ENCODE results near the gene PRKCH. TPM values are rescaled to one million over a fixed set of nuclear protein-coding genes. Genes with fewer than 3 reads are reported as not detected.

The PRKCH gene
- total RNA-seq, 1 experiment from 2014 or later, result 5.2 TPM

GRCh38 chr14:61542848-61543790 is 221.7 kb downstream of the PRKCH start:
- no peak overlapping the region for H4K8ac ChIP-seq (replicated peaks; ENCODE audit: insufficient read length, low read depth, low read length)
- H3K27ac ChIP-seq (ENCODE audit: insufficient read length, low read depth, low read length), result no peak overlapping the region
- no peak overlapping the region for H3K4me3 Mint-ChIP-seq
- H2AFZ ChIP-seq (ENCODE audit: low read length), result no peak overlapping the region
- no peak overlapping the region for H3K4ac ChIP-seq (ENCODE audit: low read depth, low read length)
- H2AK5ac ChIP-seq (ENCODE audit: insufficient read length, low read length), result no peak overlapping the region
- H3K27me3 ChIP-seq (ENCODE audit: insufficient read depth, low read length), result no peaks in the 10 kb centered on the region
- no peak overlapping the region for H3K18ac ChIP-seq (ENCODE audit: insufficient read length, low read depth, low read length)
- 0 out of 7 replicates have a peak overlapping the region, but pooled peaks of 1 of the 3 experiments have one; percentile 40 for H3K27ac Mint-ChIP-seq
- no peak overlapping the region for H2BK120ac ChIP-seq (ENCODE audit: low read depth, low read length, poor library complexity, severe bottlenecking)
- no peaks in the 10 kb centered on the region for H3K79me2 ChIP-seq (ENCODE audit: insufficient read depth, low read length)
- H2BK5ac ChIP-seq (ENCODE audit: insufficient read length, low read length), result no peak overlapping the region
- H2BK12ac ChIP-seq (ENCODE audit: insufficient read length, low read depth, low read length), result no peak overlapping the region
- H3K23ac ChIP-seq (ENCODE audit: insufficient read length, low read depth, low read length), result no peak overlapping the region
- no peak overlapping the region for H2BK20ac ChIP-seq (ENCODE audit: low read depth, low read length, poor library complexity, severe bottlenecking)
- no peak overlapping the region for H3K4me2 ChIP-seq (ENCODE audit: insufficient read depth, insufficient read length, low read length)
- H3K14ac ChIP-seq (ENCODE audit: insufficient read depth, low read length), result no peak overlapping the region
- H3K56ac ChIP-seq (ENCODE audit: insufficient read length, low read depth, low read length), result no peak overlapping the region
- H3K4me1 Mint-ChIP-seq, result peaks cover 18 to 24% of the 10 kb centered on the region in 2 experiments
- H4K91ac ChIP-seq (ENCODE audit: insufficient read length, low read depth, low read length), result no peak overlapping the region
- H3K23me2 ChIP-seq (ENCODE audit: insufficient read length, low read depth, low read length, poor library complexity, severe bottlenecking), result no peaks in the 10 kb centered on the region
- no peaks in the 10 kb centered on the region; a peak in 1 of 7 replicates for H3K36me3 Mint-ChIP-seq (ENCODE audit: insufficient read depth in 1 of 3, low read depth in 3 of 3)
- H4K5ac ChIP-seq (ENCODE audit: insufficient read length, low read depth, low read length), result no peak overlapping the region
- H3K9me3 ChIP-seq (ENCODE audit: control insufficient read depth, low read depth, low read length), result no peaks in the 10 kb centered on the region
- no CpG with 5 or more reads among the region's 8 CpGs for WGBS (ENCODE audit: extremely low coverage, insufficient read length, low lambda C conversion rate)
- TF ChIP-seq CTCF (conservative IDR thresholded peaks at IDR 0.05), result no peak
- no peak overlapping the region for H2BK15ac ChIP-seq (ENCODE audit: low read depth, low read length)
- H3K9me3 Mint-ChIP-seq, result no peaks in the 10 kb centered on the region
- H3K79me1 ChIP-seq (ENCODE audit: insufficient read depth, low read depth, low read length, poor library complexity, severe bottlenecking), result no peaks in the 10 kb centered on the region
- H3K27me3 Mint-ChIP-seq (ENCODE audit: low read depth), result no peaks in the 10 kb centered on the region
- no peak overlapping the region for H3K9ac ChIP-seq (ENCODE audit: extremely low read depth, insufficient read length, low read length)
- H3K4me1 ChIP-seq (ENCODE audit: insufficient read depth, low read length), result no peaks in the 10 kb centered on the region
- H4K20me1 ChIP-seq (ENCODE audit: control insufficient read depth, insufficient read depth, insufficient read length), result no peaks in the 10 kb centered on the region
- DNase-seq, result no peak
- no peak overlapping the region for H3T11ph ChIP-seq (ENCODE audit: low read length)
